ENCODE measurements around the gene KMT2B. TPM values are rescaled to one million over a fixed set of nuclear protein-coding genes. Genes with fewer than 3 reads are reported as not detected.
"Not testable (repeated sequence)": the region's sequence is repeated elsewhere in the genome, so short reads cannot be mapped to it uniquely, and the experiment has no call there.

Gene KMT2B
- total RNA-seq, 3 donors from 2014 or later: 14.2 to 16.2 (median 16.1) TPM

- H3K27ac ChIP-seq: no peak overlapping the region
- TF ChIP-seq CTCF (IDR thresholded peaks at IDR 0.05) (no peak), POLR2A (IDR thresholded peaks at IDR 0.05) (no peak), POLR2AphosphoS5 (IDR thresholded peaks at IDR 0.05) (no peak)
- peaks cover 4% of the 10 kb centered on the region for H3K36me3 ChIP-seq
- no peaks in the 10 kb centered on the region for H3K27me3 ChIP-seq
- DNase-seq (ENCODE audit: low spot score in 2 of 2): no peak
- no peak overlapping the region for H3K4me3 ChIP-seq
- intact Hi-C loops (cut with DNase I; ENCODE audit: low total_unique reads): no loop called here
- no peaks in the 10 kb centered on the region for H3K4me1 ChIP-seq
- no peaks in the 10 kb centered on the region for H3K9me3 ChIP-seq
Measured at GRCh38 chr19:35766571-35767104, 48.8 kb downstream of the KMT2B start.

GRCh38 chr19:35767288-35768081 lies 49.7 kb downstream of the KMT2B start:
- no peaks in the 10 kb centered on the region for H3K27me3 ChIP-seq
- no peak for DNase-seq (ENCODE audit: low spot score in 2 of 2)
- H3K27ac ChIP-seq: no peak overlapping the region
- intact Hi-C loops (cut with DNase I; ENCODE audit: low total_unique reads): no loop called here
- no peaks in the 10 kb centered on the region for H3K9me3 ChIP-seq
- H3K4me1 ChIP-seq: no peaks in the 10 kb centered on the region
- H3K36me3 ChIP-seq: no peaks in the 10 kb centered on the region
- no peak overlapping the region for H3K4me3 ChIP-seq
- TF ChIP-seq POLR2AphosphoS5 (IDR thresholded peaks at IDR 0.05): no peak

- intact Hi-C loops (cut with DNase I; ENCODE audit: low total_unique reads): no loop called here
- Histone ChIP-seq H3K4me1 (no peaks in the 10 kb centered on the region), H3K9me3 (no peaks in the 10 kb centered on the region), H3K27ac (no peak overlapping the region), H3K4me3 (no peak overlapping the region), H3K27me3 (no peaks in the 10 kb centered on the region), H3K36me3 (no peaks in the 10 kb centered on the region)
- no peak for DNase-seq (ENCODE audit: low spot score in 2 of 2)
- no peak for TF ChIP-seq POLR2A (IDR thresholded peaks at IDR 0.05)
- no peak for TF ChIP-seq POLR2AphosphoS5 (IDR thresholded peaks at IDR 0.05)
- no peak for TF ChIP-seq CTCF (IDR thresholded peaks at IDR 0.05)
Measured at GRCh38 chr19:35768082-35768421, 50.2 kb downstream of the KMT2B start.

GRCh38 chr19:35772362-35772761 lies 54.6 kb downstream of the KMT2B start:
- DNase-seq (ENCODE audit: low spot score in 2 of 2); H3K36me3 ChIP-seq; H3K27ac ChIP-seq; H3K27me3 ChIP-seq; H3K9me3 ChIP-seq; H3K4me3 ChIP-seq; H3K4me1 ChIP-seq; intact Hi-C loops (cut with DNase I; ENCODE audit: low total_unique reads): not testable (repeated sequence)

GRCh38 chr19:35773020-35773806 lies 55.4 kb downstream of the KMT2B start:
- no peak overlapping the region for H3K4me3 ChIP-seq
- intact Hi-C loops (cut with DNase I; ENCODE audit: low total_unique reads): no loop called here
- DNase-seq (ENCODE audit: low spot score in 2 of 2): no peak
- H3K4me1 ChIP-seq: peaks cover 0 to 4% of the 10 kb centered on the region in 2 donors
- no peaks in the 10 kb centered on the region for H3K36me3 ChIP-seq
- H3K9me3 ChIP-seq: no peaks in the 10 kb centered on the region
- no peaks in the 10 kb centered on the region for H3K27me3 ChIP-seq
- no peak overlapping the region for H3K27ac ChIP-seq
- TF ChIP-seq POLR2AphosphoS5 (IDR thresholded peaks at IDR 0.05): no peak

GRCh38 chr19:35774274-35775045 lies 56.7 kb downstream of the KMT2B start:
- no peak for TF ChIP-seq POLR2A (IDR thresholded peaks at IDR 0.05)
- TF ChIP-seq CTCF (IDR thresholded peaks at IDR 0.05): no peak
- TF ChIP-seq POLR2AphosphoS5 (IDR thresholded peaks at IDR 0.05): no peak
- H3K4me3 ChIP-seq: peak overlapping the region; percentile 72 to 82 (median 79)
- H3K9me3 ChIP-seq: no peaks in the 10 kb centered on the region
- H3K27ac ChIP-seq: no peak overlapping the region
- no peak for DNase-seq (ENCODE audit: low spot score in 2 of 2)
- no peaks in the 10 kb centered on the region for H3K36me3 ChIP-seq
- H3K27me3 ChIP-seq: no peaks in the 10 kb centered on the region
- peaks cover 0 to 4% of the 10 kb centered on the region in 2 donors for H3K4me1 ChIP-seq
- intact Hi-C loops (cut with DNase I; ENCODE audit: low total_unique reads): no loop called here

All from breast epithelium (tissue), 4 donors.